Body of pancreas (tissue), 4 donors: ENCODE data around the gene PLCB4. TPM values are rescaled to one million over a fixed set of nuclear protein-coding genes. Genes with fewer than 3 reads are reported as not detected.
A peak's percentile ranks its signal among the peaks of the same experiment; 100 is the strongest.

Experiments used
- ATAC-seq: fragments of 150-250 bp; one replicate; pipeline ENCODE4 v1.9.1; 2016
- DNase-seq, 4 donors: peaks; one replicate each; pipeline ENCODE4 v3.0.0-alpha.2; 2019
- H3K27ac ChIP-seq, 4 donors: fragments of 200-600 bp; sonication (generic); 1 replicate in 3 of 4; 2 replicates in 1 of 4; pipeline versions ENCODE4 v1.5.1 to v1.6.1; 2016 to 2019; ENCODE audit warnings: mild to moderate bottlenecking in 1 of 4, mixed read lengths in 1 of 4, moderate library complexity in 1 of 4
- H3K27me3 ChIP-seq, 2 donors: fragments of 200-600 bp; sonication (generic); one replicate each; pipeline ENCODE4 v1.6.0; 2016; ENCODE audit warnings: mild to moderate bottlenecking in 1 of 2
- H3K36me3 ChIP-seq, 2 donors: fragments of 200-600 bp; sonication (generic); replicated peaks in 1 of 2; 2 replicates each; pipeline ENCODE4 v1.5.1; 2016; ENCODE audit warnings: low read depth in 2 of 2; ENCODE audit not compliant: insufficient read depth in 1 of 2
- H3K4me1 ChIP-seq: fragments of 200-600 bp; sonication (generic); one replicate; pipeline ENCODE4 v1.6.0; 2016
- H3K4me3 ChIP-seq, 2 donors: fragments of 200-600 bp; sonication (generic); 1 replicate in 1 of 2; 2 replicates in 1 of 2; pipeline ENCODE4 v1.5.1; 2016 to 2019
- H3K9me3 ChIP-seq, 3 donors: fragments of 200-600 bp; sonication (generic); 1 replicate in 2 of 3; 2 replicates in 1 of 3; pipeline ENCODE4 v1.5.1; 2016
- POLR2A ChIP-seq, 3 donors: fragments of 450-650 bp; IDR thresholded peaks; one replicate each; pipeline ENCODE4 v1.6.1; 2016; ENCODE audit warnings: antibody characterized with exemption in 3 of 3, mild to moderate bottlenecking in 2 of 3
- WGBS, 2 donors: methylation state at CpG; one replicate each; pipeline ENCODE4 v1.1.5; 2017; 5-methylcytosine and 5-hydroxymethylcytosine counted together
- intact Hi-C: fragments of 100-400 bp; cut with DNase I; formaldehyde crosslinking; loops from one replicate; pipeline ENCODE4 v1.15.1; 2023
- total RNA-seq, 2 donors: library from RNA; depleted of rRNA; stranded (reverse); fragments of >200 nt; gene quantifications; one replicate each; pipeline ENCODE4 v1.1.0, GENCODE V29; 2016
- TF ChIP-seq, protein P1 (sequence below), 7 experiments: fragments of 450-650 bp in 4 of 7; fragments of 200-600 bp in 3 of 7; sonication (generic) in 3 of 7; IDR thresholded peaks; one replicate each; pipeline ENCODE4 v1.5.1; 2016 to 2019; ENCODE audit warnings: antibody characterized with exemption in 7 of 7

PLCB4 gene
- total RNA-seq, 2 donors from 2014 or later, result 1.3 to 3.4 TPM

DNA sequence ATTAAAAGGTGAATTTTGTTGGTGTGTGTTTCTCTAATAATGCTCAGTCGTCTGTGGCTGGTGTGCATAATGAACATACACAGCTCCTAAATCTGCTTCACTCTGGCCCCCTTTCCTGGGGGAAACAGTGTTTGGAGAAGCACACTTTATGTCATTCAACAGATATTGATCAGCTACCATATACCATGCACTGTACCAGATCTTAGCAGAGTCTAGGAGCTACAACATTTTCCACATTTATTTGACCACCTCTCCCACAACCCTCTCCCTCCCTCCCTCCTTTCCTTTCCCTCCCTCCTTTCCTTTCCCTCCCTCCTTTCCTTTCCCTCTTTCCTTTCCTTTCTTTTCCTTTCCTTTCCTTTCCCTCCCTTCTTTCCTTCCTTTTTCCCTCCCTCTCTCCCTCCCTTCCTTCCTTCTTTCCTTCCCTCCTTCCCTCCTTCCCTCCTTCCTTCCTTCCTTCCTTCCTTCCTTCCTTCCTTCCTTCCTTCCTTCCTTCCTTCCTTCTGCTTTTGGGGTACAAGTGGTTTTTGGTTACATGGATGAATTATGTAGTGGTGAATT lies 85.7 kb downstream of the PLCB4 start:
- Histone ChIP-seq H3K4me3 (no peak overlapping the region), H3K27ac (no peak overlapping the region), H3K9me3 (peaks cover 0 to 8% (median 0%) of the 10 kb centered on the region in 3 donors), H3K4me1 (no peaks in the 10 kb centered on the region), H3K27me3 (no peaks in the 10 kb centered on the region), H3K36me3 (no peaks in the 10 kb centered on the region)
- 38 to 50% methylated on average over 1 of the region's 1 CpG for WGBS, 2 donors
- ATAC-seq, result no peak
- intact Hi-C loops, result no loop called here
- no peak for DNase-seq
- TF ChIP-seq, protein P1, sequence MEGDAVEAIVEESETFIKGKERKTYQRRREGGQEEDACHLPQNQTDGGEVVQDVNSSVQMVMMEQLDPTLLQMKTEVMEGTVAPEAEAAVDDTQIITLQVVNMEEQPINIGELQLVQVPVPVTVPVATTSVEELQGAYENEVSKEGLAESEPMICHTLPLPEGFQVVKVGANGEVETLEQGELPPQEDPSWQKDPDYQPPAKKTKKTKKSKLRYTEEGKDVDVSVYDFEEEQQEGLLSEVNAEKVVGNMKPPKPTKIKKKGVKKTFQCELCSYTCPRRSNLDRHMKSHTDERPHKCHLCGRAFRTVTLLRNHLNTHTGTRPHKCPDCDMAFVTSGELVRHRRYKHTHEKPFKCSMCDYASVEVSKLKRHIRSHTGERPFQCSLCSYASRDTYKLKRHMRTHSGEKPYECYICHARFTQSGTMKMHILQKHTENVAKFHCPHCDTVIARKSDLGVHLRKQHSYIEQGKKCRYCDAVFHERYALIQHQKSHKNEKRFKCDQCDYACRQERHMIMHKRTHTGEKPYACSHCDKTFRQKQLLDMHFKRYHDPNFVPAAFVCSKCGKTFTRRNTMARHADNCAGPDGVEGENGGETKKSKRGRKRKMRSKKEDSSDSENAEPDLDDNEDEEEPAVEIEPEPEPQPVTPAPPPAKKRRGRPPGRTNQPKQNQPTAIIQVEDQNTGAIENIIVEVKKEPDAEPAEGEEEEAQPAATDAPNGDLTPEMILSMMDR (IDR thresholded peaks at IDR 0.05), result no peak
- no peak for TF ChIP-seq POLR2A (IDR thresholded peaks at IDR 0.05)

DNA sequence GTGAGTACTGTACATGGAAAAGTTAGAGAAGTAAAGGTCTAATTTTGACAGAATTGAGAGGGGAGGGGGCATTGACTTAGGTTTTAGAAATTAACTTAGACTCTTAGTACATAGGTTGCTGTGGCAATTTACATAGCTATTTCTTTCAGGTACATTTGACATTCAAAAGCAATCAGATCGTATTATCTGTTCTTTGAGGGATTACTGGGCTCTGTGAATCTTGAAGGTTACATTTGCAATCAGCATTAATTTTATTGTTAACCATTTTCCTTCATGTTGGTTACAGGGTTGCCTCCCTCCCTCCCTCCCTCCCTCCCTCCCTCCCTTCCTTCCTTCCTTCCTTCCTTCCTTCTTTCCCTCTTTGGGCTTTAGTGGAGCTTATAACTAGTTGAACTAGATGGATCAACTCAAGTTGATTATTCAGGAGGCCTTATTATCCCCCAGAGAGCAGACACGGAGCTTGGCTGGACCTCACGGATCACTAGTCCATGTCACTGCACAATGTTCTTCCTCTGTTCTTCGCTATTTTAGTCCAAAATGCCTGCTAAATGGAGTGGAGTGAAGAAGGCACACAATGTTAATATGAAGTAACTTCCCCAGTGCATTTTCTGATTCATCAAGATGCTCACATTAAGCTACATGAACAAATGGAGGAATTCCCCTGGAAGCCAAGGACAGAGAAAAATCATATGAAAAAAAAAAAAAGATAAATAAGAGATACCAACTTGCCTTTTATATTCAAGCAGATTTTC lies 87.8 kb downstream of the PLCB4 start:
- Histone ChIP-seq H3K27me3 (no peaks in the 10 kb centered on the region), H3K9me3 (peaks cover 0 to 8% (median 0%) of the 10 kb centered on the region in 3 donors), H3K4me3 (no peak overlapping the region), H3K36me3 (no peaks in the 10 kb centered on the region), H3K27ac (no peak overlapping the region), H3K4me1 (no peaks in the 10 kb centered on the region)
- TF ChIP-seq, protein P1 (IDR thresholded peaks at IDR 0.05), result no peak
- TF ChIP-seq POLR2A (IDR thresholded peaks at IDR 0.05), result no peak
- 56 to 73% methylated on average over 4 of the region's 4 CpGs for WGBS, 2 donors
- no peak for DNase-seq
- intact Hi-C loops, result no loop called here
- ATAC-seq, result no peak

DNA sequence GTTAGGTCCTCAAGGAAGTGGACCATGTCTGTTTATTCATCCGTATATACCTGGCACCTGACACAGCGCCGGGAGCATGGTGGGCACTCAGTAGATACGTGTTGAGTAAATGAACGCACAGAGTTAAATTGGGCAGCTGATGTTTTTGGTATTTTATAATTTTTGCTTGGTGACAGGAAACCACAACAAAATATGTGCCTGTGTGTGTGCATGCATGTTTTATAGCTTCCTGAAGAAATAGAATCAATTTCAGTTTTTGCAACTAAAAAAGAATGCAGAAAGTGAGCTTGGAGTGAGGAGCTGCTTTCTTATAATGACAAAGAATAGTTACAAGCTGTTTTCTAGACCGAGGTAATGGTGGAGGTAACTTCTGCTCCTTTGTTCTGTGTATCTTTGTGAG lies 91.4 kb downstream of the PLCB4 start:
- intact Hi-C loops, result no loop called here
- DNase-seq (no peak), ATAC-seq (no peak)
- no peak overlapping the region for H3K27ac ChIP-seq
- H3K4me1 ChIP-seq, result no peaks in the 10 kb centered on the region
- H3K4me3 ChIP-seq, result no peak overlapping the region
- 55 to 75% methylated on average over 6 of the region's 6 CpGs for WGBS, 2 donors
- TF ChIP-seq POLR2A (IDR thresholded peaks at IDR 0.05), result no peak
- TF ChIP-seq, protein P1 (IDR thresholded peaks at IDR 0.05), result no peak
- H3K27me3 ChIP-seq, result no peaks in the 10 kb centered on the region
- H3K36me3 ChIP-seq, result no peaks in the 10 kb centered on the region
- no peaks in the 10 kb centered on the region for H3K9me3 ChIP-seq

DNA sequence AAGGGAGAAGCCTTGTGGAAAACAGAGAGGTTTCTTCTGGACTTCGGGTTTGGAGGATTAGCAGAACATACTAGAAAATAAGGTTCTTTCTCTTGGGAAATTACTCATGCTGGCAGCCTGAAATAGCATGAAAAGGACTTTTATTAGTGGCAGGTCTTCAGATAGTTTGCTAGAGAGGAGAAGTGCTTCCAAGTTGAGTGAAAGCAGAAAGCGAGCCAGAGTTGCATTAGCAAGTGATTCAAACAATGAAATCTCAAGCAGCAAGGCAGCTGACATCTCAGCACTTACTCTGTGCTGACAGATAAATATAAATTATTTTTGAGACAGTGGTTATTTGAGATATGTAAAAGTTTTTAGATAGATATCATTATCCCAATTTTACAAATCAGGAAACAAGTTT lies 91.9 kb downstream of the PLCB4 start:
- WGBS, 2 donors, result 52 to 67% methylated on average over 2 of the region's 2 CpGs
- no peak for DNase-seq
- Histone ChIP-seq H3K4me1 (no peaks in the 10 kb centered on the region), H3K36me3 (no peaks in the 10 kb centered on the region), H3K9me3 (no peaks in the 10 kb centered on the region), H3K4me3 (no peak overlapping the region), H3K27ac (no peak overlapping the region), H3K27me3 (no peaks in the 10 kb centered on the region)
- intact Hi-C loops, result no loop called here
- no peak for ATAC-seq
- TF ChIP-seq POLR2A (IDR thresholded peaks at IDR 0.05), result no peak
- TF ChIP-seq, protein P1 (IDR thresholded peaks at IDR 0.05), result no peak

DNA sequence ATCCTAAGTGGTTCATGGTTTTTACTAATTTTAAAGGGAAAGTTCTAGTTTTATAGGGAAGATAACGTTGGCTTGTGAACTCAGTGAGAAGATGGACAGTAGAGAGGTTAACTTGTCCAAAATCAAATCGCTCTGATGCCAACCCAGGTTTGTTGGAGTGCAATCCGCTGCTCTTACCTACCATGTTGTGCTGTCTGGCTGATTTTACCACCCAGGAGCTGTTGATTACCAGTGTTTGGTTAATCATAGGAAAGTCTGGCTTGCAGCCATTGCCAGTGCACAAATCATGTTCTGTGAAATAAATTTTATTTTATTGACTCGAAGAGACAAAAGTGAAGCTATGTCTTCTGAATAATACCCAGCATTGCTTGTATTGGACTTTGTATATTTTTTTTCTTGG lies 92.4 kb downstream of the PLCB4 start:
- 33 to 42% methylated on average over 4 of the region's 4 CpGs for WGBS, 2 donors

More for the DNA sequence above, 92.4 kb downstream of the PLCB4 start:
- H3K36me3 ChIP-seq, result no peaks in the 10 kb centered on the region
- no peak for TF ChIP-seq POLR2A (IDR thresholded peaks at IDR 0.05)
- no peak overlapping the region for H3K27ac ChIP-seq
- peak in 1 of 4 donors; percentile 15 for DNase-seq
- no peaks in the 10 kb centered on the region for H3K4me1 ChIP-seq
- no peaks in the 10 kb centered on the region for H3K27me3 ChIP-seq
- ATAC-seq, result no peak
- intact Hi-C loops, result no loop called here
- H3K9me3 ChIP-seq, result no peaks in the 10 kb centered on the region
- no peak overlapping the region for H3K4me3 ChIP-seq
